ENCODE data around the gene AREL1.

GRCh38 chr14:74618078-74618952 lies 94.6 kb downstream of the AREL1 start:
- no peak for TF ChIP-seq CTCF (IDR thresholded peaks at IDR 0.05)
- TF ChIP-seq POLR2A (IDR thresholded peaks at IDR 0.05), result no peak
